ENCODE results near the gene DDX39B.

DDX39B gene

GRCh38 chr6:31544676-31545075 lies 2.9 kb upstream of the DDX39B start (continued):
- TF ChIP-seq ZSCAN4 (tag by site-specific recombination; IDR thresholded peaks at IDR 0.05) (no peak), ZNF398 (tag by site-specific recombination; IDR thresholded peaks at IDR 0.05) (no peak), OSR2 (tag by site-specific recombination; IDR thresholded peaks at IDR 0.05) (no peak), ZFP69B (tag by site-specific recombination; IDR thresholded peaks at IDR 0.05) (no peak), ZNF146 (tag by site-specific recombination; IDR thresholded peaks at IDR 0.05) (no peak), ZNF843 (tag by site-specific recombination; IDR thresholded peaks at IDR 0.05) (no peak), AEBP2 (tag by site-specific recombination; IDR thresholded peaks at IDR 0.05; ENCODE audit: borderline replicate concordance) (no peak), HOXC10 (CRISPR knock-in tag; IDR thresholded peaks at IDR 0.05) (no peak), ZNF501 (tag by site-specific recombination; IDR thresholded peaks at IDR 0.05) (no peak), ZFP41 (tag by site-specific recombination; IDR thresholded peaks at IDR 0.05; ENCODE audit: borderline replicate concordance) (no peak), HOXA7 (CRISPR knock-in tag; IDR thresholded peaks at IDR 0.05; ENCODE audit: borderline replicate concordance) (no peak), ZNF10 (tag by site-specific recombination; IDR thresholded peaks at IDR 0.05) (no peak)

GRCh38 chr6:31543639-31544038 lies 1.8 kb upstream of the DDX39B start:
- no peak overlapping the region for H3K27ac ChIP-seq (ENCODE audit: extremely low read depth, low read depth, low read length)
- H3K4me1 ChIP-seq (ENCODE audit: control insufficient read depth, insufficient read depth, low read length): peaks cover 15% of the 10 kb centered on the region
- peaks cover 21 to 33% of the 10 kb centered on the region in 2 experiments for H3K36me3 ChIP-seq (ENCODE audit: control insufficient read depth in 2 of 2, insufficient read depth in 1 of 2, low read length in 2 of 2)
- POLR2A ChIA-PET: interaction anchor here (3.8 to 4.2 kb wide), 3 partner anchors 14 to 284 kb away, joined by 30 to 112 read pairs (median 97); partner anchors contain the start of genes HSPA1B, MCCD1 and MICB
- H3K4me3 ChIP-seq (ENCODE audit: low read depth, low read length): no peak overlapping the region
- H3K9me3 ChIP-seq (ENCODE audit: control insufficient read depth, insufficient read depth, low read depth, low read length): no peaks in the 10 kb centered on the region
- CTCF ChIA-PET: interaction anchor here (0.5 to 13.9 kb wide), 4 partner anchors 39 to 1768 kb away, joined by 3 to 431 read pairs (median 36); partner anchors contain the start of genes LST1, LTB and NCR3
- TF ChIP-seq ZNF449 (tag by site-specific recombination; IDR thresholded peaks at IDR 0.05) (no peak), CTCF (tag by site-specific recombination; IDR thresholded peaks at IDR 0.05) (no peak), MEIS1 (CRISPR knock-in tag; IDR thresholded peaks at IDR 0.05; ENCODE audit: borderline replicate concordance) (no peak), ZNF670 (tag by site-specific recombination; IDR thresholded peaks at IDR 0.05; ENCODE audit: low read depth) (no peak), ZNF155 (tag by site-specific recombination; IDR thresholded peaks at IDR 0.05) (no peak), ZNF549 (tag by site-specific recombination; IDR thresholded peaks at IDR 0.05) (no peak), ZNF404 (tag by site-specific recombination; IDR thresholded peaks at IDR 0.05) (no peak), ZNF664 (tag by site-specific recombination; IDR thresholded peaks at IDR 0.05) (no peak), PBX3 (CRISPR knock-in tag; IDR thresholded peaks at IDR 0.05) (no peak), ZNF624 (tag by site-specific recombination; IDR thresholded peaks at IDR 0.05) (no peak), ZNF621 (tag by site-specific recombination; IDR thresholded peaks at IDR 0.05) (no peak), ZNF266 (tag by site-specific recombination; IDR thresholded peaks at IDR 0.05; ENCODE audit: low read depth) (no peak), ZNF530 (tag by site-specific recombination; IDR thresholded peaks at IDR 0.05; ENCODE audit: low read depth) (no peak), ZNF544 (tag by site-specific recombination; IDR thresholded peaks at IDR 0.05) (no peak), ZNF23 (tag by site-specific recombination; IDR thresholded peaks at IDR 0.05; ENCODE audit: borderline replicate concordance) (no peak), ZNF302 (tag by site-specific recombination; IDR thresholded peaks at IDR 0.05; ENCODE audit: low read depth) (no peak), ZNF350 (tag by site-specific recombination; IDR thresholded peaks at IDR 0.05) (no peak), EGR2 (tag by site-specific recombination; IDR thresholded peaks at IDR 0.05; ENCODE audit: low read depth) (no peak), ZSCAN16 (tag by site-specific recombination; IDR thresholded peaks at IDR 0.05) (no peak)
